ENCODE data around the gene AK5. TPM values are rescaled to one million over a fixed set of nuclear protein-coding genes. Genes with fewer than 3 reads are reported as not detected.

Gene AK5
- polyA plus RNA-seq, 3 donors, result 3.7 to 4.0 (median 4.0) TPM

DNA sequence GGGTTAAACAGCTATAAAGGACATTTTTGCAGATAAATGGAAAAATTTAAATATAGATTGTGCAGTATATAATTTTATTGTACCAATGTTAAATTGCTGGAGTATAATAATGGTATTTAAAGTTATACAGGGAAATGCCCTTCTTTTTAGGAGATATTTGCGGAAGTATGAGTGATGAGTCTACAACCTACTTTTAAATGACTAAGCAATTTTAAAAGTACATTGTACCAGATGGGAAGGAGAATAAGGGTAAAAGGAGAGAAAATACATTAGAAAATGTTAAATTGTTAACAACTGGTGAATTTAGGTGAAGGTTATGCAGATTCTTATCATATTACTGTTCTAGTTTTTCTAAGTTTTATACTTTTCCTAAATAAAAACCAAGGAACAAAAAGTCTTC, 308.8 kb downstream of the AK5 start:
- DNase-seq (ENCODE audit: extremely low read depth in 1 of 11, low read depth in 9 of 11, low spot score in 4 of 11), result no peak

DNA sequence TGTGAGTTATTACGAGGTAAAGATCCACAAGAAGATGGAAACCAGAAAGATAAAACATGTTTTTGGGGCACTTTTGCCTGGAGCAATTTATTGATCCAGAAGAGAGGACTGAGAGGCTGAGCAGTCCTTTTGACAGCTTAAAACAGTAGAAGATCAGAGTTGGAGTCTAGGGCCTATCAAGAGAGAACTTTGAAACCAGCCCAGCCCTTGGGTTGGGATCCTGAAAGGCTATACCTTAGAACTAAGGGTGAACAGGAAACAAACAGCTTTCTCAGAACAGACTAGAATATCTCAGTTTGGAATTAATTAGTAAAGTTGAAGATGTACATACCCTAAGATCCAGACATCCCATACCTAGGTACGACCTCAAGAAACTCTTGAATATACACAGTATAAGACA, 311.1 kb downstream of the AK5 start:
- DNase-seq (ENCODE audit: extremely low read depth in 1 of 11, low read depth in 9 of 11, low spot score in 4 of 11), result no peak

DNA sequence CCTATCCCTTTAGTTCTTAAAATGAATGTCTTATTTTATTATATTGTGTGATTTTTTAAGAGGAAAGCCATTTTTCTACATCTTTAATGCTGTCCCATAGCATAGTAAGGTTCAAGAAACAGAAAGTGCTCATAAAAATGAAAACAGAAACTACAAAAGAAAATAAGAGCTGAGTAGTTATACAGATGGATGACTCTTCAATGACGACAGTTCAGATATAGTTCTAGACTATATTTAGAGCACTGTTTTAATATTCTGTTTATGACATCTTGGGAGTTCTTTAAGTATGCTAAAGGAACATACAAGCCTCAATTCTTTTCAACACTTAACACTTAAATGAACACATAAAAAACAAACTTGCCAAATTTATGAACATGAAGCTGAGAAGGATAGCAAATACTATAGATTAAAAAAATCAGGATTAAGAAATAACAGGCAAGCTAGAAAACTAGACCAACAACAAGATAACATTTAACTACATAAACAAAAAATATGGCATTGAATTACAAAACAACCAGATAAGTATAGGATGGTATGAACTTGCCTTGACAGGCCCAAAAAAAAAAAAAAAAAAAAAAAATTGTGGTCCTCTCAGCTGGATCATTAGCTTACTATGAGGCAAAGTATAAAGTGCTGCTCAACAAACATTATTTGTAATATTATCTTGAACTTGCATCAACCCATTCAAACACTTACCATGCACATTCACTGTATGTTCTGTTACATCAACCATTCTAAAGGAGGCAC, 312.7 kb downstream of the AK5 start:
- DNase-seq (ENCODE audit: extremely low read depth in 1 of 11, low read depth in 9 of 11, low spot score in 4 of 11), result no peak

DNA sequence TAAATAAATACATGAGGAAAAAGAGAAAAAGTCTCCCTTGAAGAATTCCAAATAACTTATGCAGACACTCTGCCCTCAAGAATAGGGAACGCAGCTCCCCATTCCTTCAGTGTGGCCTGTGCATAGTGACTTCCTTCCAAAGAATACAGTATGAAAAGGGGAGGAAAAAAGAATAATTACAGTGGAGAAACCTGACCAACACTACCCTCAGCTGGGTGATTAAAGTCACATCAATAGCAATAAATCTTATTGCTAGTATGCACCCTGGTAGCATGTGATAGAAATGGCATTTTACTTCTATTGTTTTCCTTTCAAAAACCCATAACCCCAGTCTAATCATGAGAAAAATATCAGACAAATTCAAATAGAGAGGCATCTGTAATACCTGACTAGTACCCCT, 315.5 kb downstream of the AK5 start:
- DNase-seq (ENCODE audit: extremely low read depth in 1 of 11, low read depth in 9 of 11, low spot score in 4 of 11), result no peak

DNA sequence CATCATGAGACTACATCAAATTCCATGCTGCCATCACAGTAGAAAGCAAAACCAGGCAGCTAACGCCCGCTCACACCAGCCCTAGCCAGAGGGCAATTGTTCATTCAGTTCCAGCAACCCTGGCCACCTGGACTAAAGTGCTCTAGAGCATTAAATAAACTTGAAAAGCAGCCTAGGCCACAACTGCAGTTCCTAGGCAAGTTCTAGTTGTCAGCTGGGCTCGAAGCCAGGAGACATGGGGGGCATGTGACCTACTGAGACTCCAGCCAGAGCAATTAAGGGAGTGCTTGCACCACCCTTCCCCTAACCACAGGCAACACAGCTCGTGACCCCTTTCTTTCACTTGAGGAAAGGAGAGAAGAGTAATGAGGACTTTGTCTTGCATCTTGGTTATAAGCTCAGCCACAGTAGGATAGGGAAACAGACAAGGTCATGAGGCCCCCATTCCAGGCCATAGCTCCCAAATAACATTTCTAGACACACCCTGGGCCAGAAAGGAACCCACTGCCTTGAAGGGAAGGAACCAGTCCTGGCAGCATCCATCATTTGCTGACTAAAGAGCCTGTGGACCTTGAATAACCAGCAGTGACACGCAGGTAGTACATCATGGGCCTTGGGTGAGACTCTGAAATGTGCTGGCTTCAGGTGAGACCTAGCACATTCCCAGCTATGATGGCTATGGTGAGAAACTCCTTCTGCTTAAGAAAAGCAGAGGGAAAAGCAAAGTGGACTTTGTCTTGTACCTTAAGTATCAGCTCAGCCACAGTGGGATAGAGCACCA, 323.6 kb downstream of the AK5 start:
- no peak for DNase-seq (ENCODE audit: extremely low read depth in 1 of 11, low read depth in 9 of 11, low spot score in 4 of 11)

DNA sequence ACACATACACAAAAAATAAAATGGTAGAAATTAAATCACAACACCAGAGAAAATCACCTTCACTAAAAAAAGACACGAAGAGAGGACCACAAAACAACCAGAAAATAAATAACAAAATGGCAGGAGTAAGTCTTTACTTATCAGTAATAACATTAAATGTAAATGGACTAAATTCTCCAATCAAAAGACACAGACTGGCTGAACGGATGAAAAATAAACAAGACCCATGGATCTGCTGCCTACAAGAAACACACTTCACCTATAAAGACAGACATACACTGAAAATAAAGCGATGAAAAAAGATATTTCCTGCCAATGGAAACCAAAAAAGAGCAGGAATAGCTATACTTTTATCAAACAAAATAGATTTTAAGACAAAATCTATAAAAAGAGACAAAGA, 327.1 kb downstream of the AK5 start:
- DNase-seq (ENCODE audit: extremely low read depth in 1 of 11, low read depth in 9 of 11, low spot score in 4 of 11), result no peak

Other genes starting within 250 kb of the AK5 start
- gene PIGK, start 62.6 kb upstream of the AK5 start, polyA plus RNA-seq (ENCODE audit: insufficient read length in 3 of 3), result 10 to 100 TPM; 42.3 to 49.0 (median 43.9) TPM

All from renal cortex interstitium (tissue), 11 donors.